Esophagus squamous epithelium (tissue), 5 donors: Measurements from ENCODE around the gene OR10A2. TPM values are rescaled to one million over a fixed set of nuclear protein-coding genes. Genes with fewer than 3 reads are reported as not detected.
"Not testable (repeated sequence)": the region's sequence is repeated elsewhere in the genome, so short reads cannot be mapped to it uniquely, and the experiment has no call there.

Experiments
- DNase-seq: peaks from one replicate; lab custom pipeline; 2025; lab: John Stamatoyannopoulos, UW
- H3K27ac ChIP-seq, 4 donors: fragments of 200-600 bp; sonication (generic); one replicate each; pipeline ENCODE4 v1.5.1; 2016 to 2019; ENCODE audit warnings: mild to moderate bottlenecking in 1 of 4
- H3K27me3 ChIP-seq, 4 donors: fragments of 200-600 bp; sonication (generic); 1 replicate in 3 of 4; 2 replicates in 1 of 4; pipeline versions ENCODE4 v1.5.1 to v1.6.0; 2017 to 2021; ENCODE audit warnings: antibody characterized with exemption in 1 of 4
- H3K36me3 ChIP-seq, 3 donors: fragments of 200-600 bp; sonication (generic); one replicate each; pipeline ENCODE4 v1.5.1; 2016 to 2019
- H3K4me1 ChIP-seq, 3 donors: fragments of 200-600 bp; sonication (generic); one replicate each; pipeline ENCODE4 v1.5.1; 2017 to 2019
- H3K4me3 ChIP-seq, 4 donors: fragments of 200-600 bp; sonication (generic); 1 replicate in 3 of 4; 2 replicates in 1 of 4; pipeline ENCODE4 v1.5.1; 2016 to 2019; ENCODE audit warnings: mild to moderate bottlenecking in 2 of 4, moderate library complexity in 1 of 4
- H3K9me3 ChIP-seq, 3 donors: fragments of 200-600 bp; sonication (generic); one replicate each; pipeline ENCODE4 v1.5.1; 2016 to 2019
- POLR2A ChIP-seq, 4 donors: fragments of 450-650 bp; IDR thresholded peaks; one replicate each; pipeline ENCODE4 v1.6.1; 2017; ENCODE audit warnings: antibody characterized with exemption in 4 of 4, mild to moderate bottlenecking in 4 of 4, moderate library complexity in 3 of 4
- WGBS, 2 donors: methylation state at CpG; one replicate each; pipeline ENCODE4 v1.1.5; 2018; 5-methylcytosine and 5-hydroxymethylcytosine counted together
- intact Hi-C: fragments of 100-400 bp; cut with DNase I; formaldehyde crosslinking; loops from one replicate; pipeline ENCODE4 v1.15.0; 2022
- total RNA-seq, 4 donors: library from RNA; depleted of rRNA; stranded (reverse); fragments of >200 nt; gene quantifications; one replicate each; pipeline ENCODE4 v1.1.0, GENCODE V29; 2016
- TF ChIP-seq, protein P1 (sequence below), 6 experiments: fragments of 450-650 bp in 4 of 6; fragments of 200-600 bp in 2 of 6; sonication (generic) in 2 of 6; IDR thresholded peaks; one replicate each; pipeline ENCODE4 v1.5.1; 2016 to 2019; ENCODE audit warnings: antibody characterized with exemption in 6 of 6, mild to moderate bottlenecking in 4 of 6, moderate library complexity in 4 of 6
- donor health status: DM: yes; HTN: yes; CAD: no.

Gene OR10A2
- total RNA-seq, 4 donors from 2014 or later = not detected

DNA sequence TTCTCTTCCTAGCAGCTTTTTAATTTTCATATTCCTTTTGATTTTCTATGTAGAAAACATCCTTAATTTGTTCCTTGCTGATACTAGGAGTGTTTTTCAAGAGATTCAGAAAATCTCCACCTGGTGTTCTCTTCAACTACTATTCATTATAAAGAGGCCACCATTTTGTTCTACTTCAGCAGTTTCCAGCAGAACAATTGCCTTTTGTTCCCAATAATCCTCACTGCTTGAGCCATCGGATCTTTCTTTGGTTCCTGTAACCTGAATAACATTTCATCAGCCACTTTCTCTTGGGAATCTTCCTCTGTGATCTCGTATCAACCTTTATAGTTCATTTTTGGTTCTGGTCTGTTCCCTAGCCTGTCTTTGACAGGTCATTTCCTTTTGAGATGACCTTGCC, 19.2 kb upstream of the OR10A2 start:
- no peaks in the 10 kb centered on the region for H3K27me3 ChIP-seq
- no peak for DNase-seq
- WGBS, 2 donors = 41 to 42% methylated on average over 2 of the region's 2 CpGs
- no peak overlapping the region for H3K4me3 ChIP-seq
- H3K36me3 ChIP-seq = no peaks in the 10 kb centered on the region
- TF ChIP-seq POLR2A (IDR thresholded peaks at IDR 0.05) = no peak
- intact Hi-C loops = no loop called here
- no peaks in the 10 kb centered on the region for H3K4me1 ChIP-seq
- no peak overlapping the region for H3K27ac ChIP-seq
- H3K9me3 ChIP-seq = no peaks in the 10 kb centered on the region

DNA sequence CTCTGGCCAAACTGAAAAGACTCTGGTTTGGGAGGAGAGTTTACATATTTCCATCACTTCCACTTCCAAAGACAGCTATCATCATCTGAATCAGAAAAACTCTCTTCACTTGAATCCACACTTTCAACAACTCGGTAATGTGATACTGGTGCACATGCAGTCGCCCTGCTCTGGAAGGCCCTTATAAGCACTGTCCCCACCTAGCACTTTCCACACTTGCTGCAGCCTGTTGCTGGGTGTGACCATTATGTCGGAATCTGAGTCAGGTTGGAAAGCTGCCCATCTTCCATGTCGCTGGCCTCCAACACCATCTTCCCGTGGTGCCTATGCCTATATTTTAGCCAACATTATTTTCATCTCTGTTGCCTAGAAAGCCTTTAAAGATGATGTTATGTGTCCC, 18.5 kb upstream of the OR10A2 start:
- Histone ChIP-seq H3K27ac (no peak overlapping the region), H3K4me3 (no peak overlapping the region), H3K27me3 (no peaks in the 10 kb centered on the region), H3K4me1 (no peaks in the 10 kb centered on the region), H3K36me3 (no peaks in the 10 kb centered on the region), H3K9me3 (no peaks in the 10 kb centered on the region)
- TF ChIP-seq, protein P1, sequence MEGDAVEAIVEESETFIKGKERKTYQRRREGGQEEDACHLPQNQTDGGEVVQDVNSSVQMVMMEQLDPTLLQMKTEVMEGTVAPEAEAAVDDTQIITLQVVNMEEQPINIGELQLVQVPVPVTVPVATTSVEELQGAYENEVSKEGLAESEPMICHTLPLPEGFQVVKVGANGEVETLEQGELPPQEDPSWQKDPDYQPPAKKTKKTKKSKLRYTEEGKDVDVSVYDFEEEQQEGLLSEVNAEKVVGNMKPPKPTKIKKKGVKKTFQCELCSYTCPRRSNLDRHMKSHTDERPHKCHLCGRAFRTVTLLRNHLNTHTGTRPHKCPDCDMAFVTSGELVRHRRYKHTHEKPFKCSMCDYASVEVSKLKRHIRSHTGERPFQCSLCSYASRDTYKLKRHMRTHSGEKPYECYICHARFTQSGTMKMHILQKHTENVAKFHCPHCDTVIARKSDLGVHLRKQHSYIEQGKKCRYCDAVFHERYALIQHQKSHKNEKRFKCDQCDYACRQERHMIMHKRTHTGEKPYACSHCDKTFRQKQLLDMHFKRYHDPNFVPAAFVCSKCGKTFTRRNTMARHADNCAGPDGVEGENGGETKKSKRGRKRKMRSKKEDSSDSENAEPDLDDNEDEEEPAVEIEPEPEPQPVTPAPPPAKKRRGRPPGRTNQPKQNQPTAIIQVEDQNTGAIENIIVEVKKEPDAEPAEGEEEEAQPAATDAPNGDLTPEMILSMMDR (IDR thresholded peaks at IDR 0.05) = no peak
- no peak for TF ChIP-seq POLR2A (IDR thresholded peaks at IDR 0.05)
- no peak for DNase-seq
- intact Hi-C loops = no loop called here
- 78 to 87% methylated on average over 5 of the region's 5 CpGs for WGBS, 2 donors

DNA sequence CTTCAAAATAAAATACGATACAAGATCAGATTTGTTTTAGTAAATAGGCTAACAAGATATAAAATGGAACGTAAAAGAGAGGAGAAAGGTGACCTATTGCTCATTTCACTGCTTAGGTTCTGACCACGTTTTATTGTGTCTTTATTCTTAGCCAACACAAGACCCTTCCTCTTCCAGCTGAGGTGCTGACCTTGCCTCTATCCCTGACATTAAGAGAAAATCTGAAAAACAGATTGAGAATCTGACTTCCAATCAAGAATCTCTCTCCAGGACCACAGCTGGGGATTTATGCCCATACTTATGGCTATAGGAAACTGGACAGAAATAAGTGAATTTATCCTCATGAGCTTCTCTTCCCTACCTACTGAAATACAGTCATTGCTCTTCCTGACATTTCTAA, 17.5 kb upstream of the OR10A2 start, which contains the start of gene OR10A5:
OR10A5 (plus strand) TSS at position 301 of the 400 bp plus-strand sequence; CDS start at position 301, 0 bp downstream.
- no peaks in the 10 kb centered on the region for H3K9me3 ChIP-seq
- H3K27ac ChIP-seq = no peak within 1 kb of the TSS
- H3K27me3 ChIP-seq = no peaks in the 10 kb centered on the region
- H3K36me3 ChIP-seq = no peaks in the 10 kb centered on the region
- no peak for DNase-seq
- 68 to 70% methylated on average over 3 of the region's 3 CpGs for WGBS, 2 donors
- H3K4me1 ChIP-seq = no peaks in the 10 kb centered on the region
- intact Hi-C loops = no loop called here
- TF ChIP-seq POLR2A (IDR thresholded peaks at IDR 0.05) = no peak
- TF ChIP-seq, protein P1 (IDR thresholded peaks at IDR 0.05) = no peak
- no peak within 1 kb of the TSS for H3K4me3 ChIP-seq

DNA sequence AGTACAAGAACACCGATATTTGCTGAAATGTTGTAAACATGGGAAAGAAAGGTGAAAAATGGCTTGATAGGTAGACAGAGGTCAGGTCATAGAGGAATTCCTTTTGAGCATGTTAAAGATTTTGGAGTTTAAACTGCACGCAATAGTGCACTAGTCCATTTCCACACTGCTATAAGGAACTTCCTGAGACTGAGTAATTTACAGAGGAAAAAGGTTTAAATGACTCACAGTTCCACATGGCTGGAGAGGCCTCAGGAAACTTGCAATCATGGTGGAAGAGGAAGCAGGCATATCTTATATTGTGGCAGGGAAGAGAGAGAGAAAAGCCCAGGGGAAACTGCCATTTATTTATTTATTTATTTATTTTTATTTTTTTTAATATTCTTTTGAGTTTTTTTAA, 12.3 kb upstream of the OR10A2 start:
- no peak for DNase-seq
- Histone ChIP-seq H3K9me3 (no peaks in the 10 kb centered on the region), H3K4me3 (no peak overlapping the region), H3K27ac (no peak overlapping the region), H3K27me3 (no peaks in the 10 kb centered on the region), H3K36me3 (no peaks in the 10 kb centered on the region), H3K4me1 (no peaks in the 10 kb centered on the region)
- intact Hi-C loops = no loop called here
- WGBS, 2 donors = 72 to 76% methylated on average over 2 of the region's 2 CpGs
- TF ChIP-seq, protein P1 (IDR thresholded peaks at IDR 0.05) = no peak
- no peak for TF ChIP-seq POLR2A (IDR thresholded peaks at IDR 0.05)

DNA sequence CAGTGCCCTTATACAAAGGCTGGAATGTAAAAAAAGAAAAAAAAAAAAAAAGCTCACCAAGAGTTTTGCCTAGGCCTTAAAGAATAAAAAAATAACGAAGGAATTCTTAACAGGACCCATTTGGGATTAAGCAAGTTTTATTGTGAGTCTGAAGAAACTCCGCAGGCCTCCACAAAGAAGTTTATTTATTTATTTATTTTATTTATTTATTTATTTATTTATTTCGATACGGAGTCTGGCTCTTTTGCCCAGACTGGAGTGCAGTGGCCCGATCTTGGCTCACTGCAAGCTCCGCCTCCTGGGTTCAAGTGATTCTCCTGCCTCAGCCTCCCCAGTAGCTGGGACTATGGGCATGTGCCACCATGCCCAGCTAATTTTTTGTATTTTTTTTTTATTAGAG, 8.1 kb upstream of the OR10A2 start:
- H3K27ac ChIP-seq, intact Hi-C loops, H3K36me3 ChIP-seq, H3K27me3 ChIP-seq, H3K4me3 ChIP-seq, H3K9me3 ChIP-seq, H3K4me1 ChIP-seq, DNase-seq: not testable (repeated sequence)
- WGBS, 2 donors = 87 to 92% methylated on average over 6 of the region's 6 CpGs

DNA sequence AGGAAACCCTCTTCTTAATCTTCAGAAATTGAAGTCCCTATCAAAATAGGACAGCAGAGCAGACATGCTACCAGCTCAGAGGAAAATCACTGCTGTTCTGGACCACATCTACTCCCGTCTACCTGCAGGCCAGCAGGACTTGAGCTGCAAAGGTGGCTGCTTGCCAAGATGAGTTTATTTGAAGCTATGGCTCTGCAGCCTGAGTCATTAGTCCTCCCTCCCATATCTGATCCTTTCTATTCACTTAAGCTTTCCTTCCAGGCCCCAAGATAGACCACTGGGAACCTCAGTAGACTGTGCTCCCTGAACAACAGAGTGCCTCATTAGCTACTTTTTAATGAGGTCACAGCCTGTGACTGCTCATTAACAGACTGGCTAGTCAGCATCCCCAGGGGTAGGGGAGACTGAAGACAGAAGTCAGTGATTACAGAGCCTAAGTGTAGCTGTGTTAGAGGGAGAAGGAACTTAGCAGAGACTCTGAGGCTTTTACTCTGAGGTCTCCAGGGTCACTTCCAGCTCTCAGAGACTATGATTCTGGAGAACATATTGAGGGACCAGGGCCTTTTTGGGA, 6.8 kb upstream of the OR10A2 start:
- 46 to 83% methylated on average over 1 of the region's 1 CpG for WGBS, 2 donors
- intact Hi-C loops = no loop called here
- Histone ChIP-seq H3K4me1 (no peaks in the 10 kb centered on the region), H3K36me3 (no peaks in the 10 kb centered on the region), H3K4me3 (no peak overlapping the region), H3K9me3 (no peaks in the 10 kb centered on the region), H3K27ac (no peak overlapping the region), H3K27me3 (no peaks in the 10 kb centered on the region)
- TF ChIP-seq POLR2A (IDR thresholded peaks at IDR 0.05) = no peak
- TF ChIP-seq, protein P1 (IDR thresholded peaks at IDR 0.05) = no peak
- DNase-seq = no peak
